A172 (cell line): ENCODE data around the gene TTLL11. TPM values are rescaled to one million over a fixed set of nuclear protein-coding genes. Genes with fewer than 3 reads are reported as not detected.

Source experiments
- DNase-seq: peaks from one replicate; pipeline ENCODE4 v3.0.0-alpha.2; 2015; ENCODE audit warnings: low spot score
- total RNA-seq: library from RNA; depleted of rRNA; stranded (reverse); fragments of >200 nt; shearing (Covaris generic); gene quantifications from 2 replicates; pipeline ENCODE4 v1.2.3, GENCODE V29; 2014

Gene TTLL11
- total RNA-seq, 1 experiment from 2014 or later: 3.6 TPM

DNA sequence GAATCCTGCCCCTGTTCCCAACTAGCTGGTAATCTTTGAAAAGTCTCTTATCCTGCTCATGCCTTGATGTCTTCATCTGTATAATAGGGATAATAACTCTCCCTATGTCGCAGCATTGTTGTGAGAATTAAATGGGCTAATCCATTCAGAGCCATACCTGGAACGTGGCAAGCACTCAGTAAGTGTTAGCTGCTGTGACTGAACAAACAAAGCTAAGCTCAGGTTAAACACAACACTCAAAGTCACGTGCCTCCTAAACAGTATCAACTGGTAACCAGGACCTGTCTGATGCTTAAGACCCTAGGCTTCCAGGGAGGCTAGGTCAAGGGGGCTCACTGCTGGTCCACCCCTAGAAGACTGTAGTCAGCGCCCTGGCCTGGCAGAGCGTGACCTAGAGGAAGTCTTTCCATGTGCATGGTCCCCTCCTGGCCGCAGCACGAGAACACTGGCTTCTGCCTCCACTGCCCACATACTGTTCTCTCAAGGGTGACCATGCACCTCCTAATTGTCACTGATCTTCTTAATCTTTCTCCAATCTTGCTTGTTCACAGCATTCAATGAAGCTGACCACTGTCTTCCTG is 211.1 kb downstream of the TTLL11 start:
- no peak for DNase-seq

DNA sequence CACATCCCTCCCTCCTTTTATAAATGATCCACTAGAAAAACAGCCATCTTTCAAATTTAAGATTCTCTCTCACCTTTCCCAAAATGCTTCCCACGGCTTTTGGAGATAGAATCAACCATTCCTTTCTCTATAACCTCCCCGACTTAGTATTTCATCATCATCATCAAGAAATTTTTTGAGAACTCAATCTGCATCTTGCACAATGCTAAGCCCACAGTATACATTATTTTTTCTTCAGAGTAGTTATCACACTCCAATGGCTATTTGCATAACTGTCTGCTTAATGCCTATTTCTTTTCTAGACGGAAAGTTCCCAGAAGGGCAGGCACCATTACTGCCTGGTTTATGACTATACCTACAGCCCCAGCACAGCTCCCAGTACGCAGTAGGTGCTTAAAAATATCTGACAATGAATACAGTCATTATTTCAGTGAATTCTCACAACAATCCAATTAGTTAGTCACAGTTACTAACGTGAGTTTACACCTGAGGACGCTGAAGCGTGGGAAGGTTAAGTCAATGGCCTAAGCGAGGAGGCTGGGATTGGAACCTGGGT is 212.7 kb downstream of the TTLL11 start:
- DNase-seq: no peak

DNA sequence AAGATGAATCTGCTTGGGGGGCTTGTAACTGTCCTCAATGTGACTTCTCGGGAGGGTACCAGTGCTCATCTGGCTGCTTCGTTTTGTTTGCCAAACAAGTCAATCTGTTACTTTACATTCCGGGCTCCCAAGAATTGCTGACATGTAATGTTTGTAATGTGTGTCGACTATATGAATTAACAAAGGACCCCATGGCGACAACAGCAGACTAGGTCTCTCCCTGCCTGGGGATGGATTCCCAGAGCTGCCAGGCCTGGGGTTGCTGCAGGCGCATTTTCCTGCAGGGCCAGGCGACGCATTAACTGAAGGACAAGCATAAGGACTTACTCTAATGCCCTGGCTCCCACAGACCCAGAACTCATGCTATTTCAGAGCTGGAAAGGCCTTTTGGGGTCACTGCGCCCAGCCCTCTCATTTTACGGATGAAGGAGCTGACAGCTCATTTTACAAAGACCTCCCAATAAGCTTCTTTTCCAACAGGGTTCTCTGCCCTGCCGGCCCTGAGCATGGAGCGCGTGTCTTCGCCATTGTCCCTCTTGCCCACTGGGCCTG is 214.8 kb downstream of the TTLL11 start:
- no peak for DNase-seq

DNA sequence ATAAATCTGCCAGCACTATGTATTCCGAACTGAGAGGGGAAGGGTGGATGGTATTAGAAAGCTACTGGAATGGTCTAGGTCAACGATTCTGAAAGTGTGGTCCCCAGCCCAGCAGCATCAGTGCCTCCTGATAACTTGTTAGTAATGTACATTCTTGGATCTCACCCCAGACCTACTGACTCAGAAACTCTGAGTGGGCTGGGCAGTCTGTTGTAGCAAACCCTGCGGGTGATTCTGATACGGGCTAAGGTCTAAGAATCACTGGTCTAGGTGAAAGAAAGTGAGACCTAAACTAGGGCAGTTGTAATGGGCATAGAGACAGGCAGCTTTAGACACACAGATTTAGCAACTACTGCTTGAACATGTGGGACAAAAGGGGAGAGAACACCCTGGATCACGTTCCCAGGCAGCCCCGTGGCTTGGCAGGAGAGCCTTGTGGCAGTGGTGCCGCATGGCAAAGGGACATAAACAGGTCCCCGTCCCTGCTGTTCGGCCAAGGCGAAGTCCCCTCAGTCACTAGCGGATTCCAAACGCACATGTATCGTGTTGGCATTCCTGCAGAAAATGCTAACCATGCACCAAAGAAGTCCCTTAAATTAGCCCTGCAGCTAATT is 216.3 kb downstream of the TTLL11 start:
- DNase-seq: peak; percentile 86

DNA sequence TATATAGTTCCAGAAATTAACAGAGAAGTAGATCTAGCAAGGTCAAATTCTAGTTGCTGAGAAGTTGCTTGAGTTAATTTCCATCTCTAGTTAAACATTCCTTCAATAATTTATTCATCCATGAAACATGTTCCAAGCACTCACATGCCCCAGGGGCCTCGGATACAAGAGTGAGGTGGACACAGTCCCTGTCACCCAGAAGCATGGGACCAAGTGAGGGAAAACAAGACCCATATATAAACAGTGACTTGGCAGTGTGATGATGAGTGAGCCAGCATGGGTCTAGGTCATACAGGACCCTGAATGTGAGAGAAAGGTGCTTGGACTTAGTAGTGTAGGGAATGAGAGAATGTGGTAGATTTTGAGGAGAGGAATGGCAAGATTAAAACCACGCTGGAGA is 216.9 kb downstream of the TTLL11 start:
- DNase-seq: no peak

DNA sequence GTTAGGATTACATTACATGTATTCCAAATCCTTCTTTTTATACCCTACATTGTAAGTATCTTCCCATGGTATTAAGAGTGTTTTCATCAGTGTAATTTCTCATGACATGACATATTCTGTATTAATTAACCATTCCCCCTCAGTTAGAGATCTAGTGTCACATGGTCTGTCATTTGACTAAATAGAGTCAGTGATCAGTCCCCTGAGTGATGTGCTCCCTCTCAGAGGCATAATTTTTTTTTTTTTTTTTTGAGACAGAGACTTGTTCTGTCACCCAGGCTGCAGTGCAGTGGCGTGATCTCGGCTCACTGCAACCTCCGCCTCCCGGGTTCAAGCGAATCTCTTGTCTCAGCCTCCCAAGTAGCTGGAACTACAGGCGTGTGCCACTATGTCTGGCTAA is 218.6 kb downstream of the TTLL11 start:
- DNase-seq: no peak

DNA sequence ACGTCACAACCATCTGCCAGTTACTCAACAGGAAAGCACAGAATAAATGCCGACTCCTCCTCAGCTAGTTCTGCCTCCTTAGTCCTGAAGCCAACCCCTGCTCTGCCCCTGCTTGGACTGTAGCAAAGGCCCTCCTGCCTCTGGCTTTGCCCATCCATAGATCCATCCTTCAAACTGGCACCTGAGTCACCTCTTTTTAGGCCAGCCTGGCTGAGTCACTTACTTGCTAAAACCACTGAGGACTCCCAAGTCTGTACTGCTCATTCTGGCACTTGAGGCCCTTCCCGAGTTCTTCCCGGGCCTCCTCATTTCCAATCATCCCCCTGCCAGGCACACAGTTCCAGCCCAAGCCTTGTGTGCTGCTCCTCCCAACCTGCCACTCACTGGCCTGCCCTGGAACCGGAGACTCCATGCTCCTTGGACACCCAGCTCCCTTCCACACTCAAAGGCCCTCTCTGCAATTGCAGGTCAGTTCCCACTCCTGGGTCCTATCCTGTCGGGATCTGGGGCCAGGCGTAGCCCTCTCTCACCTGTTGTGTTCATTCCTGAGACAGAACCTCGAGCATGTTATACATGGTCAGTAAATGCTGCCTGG is 221.6 kb downstream of the TTLL11 start:
- peak; percentile 79 for DNase-seq

DNA sequence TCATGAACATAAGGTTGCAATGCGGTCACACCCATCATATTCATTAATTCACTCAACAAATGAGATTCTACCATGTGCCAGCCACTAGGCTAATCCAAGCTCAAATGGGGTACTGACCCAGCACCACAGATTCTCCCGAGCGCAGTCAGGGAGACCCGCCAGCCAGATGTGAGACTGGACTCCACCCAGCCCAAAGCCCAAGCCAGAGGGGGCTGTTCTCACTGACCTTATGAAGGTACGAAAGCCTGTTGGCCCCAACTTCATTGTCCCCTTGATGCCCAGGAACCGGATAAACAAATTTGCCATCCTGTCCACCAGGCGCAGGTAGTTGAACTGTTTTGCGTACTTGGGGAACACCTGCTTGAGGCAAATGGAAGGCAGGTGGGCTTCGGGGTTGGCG is 222.8 kb downstream of the TTLL11 start:
- DNase-seq: no peak

DNA sequence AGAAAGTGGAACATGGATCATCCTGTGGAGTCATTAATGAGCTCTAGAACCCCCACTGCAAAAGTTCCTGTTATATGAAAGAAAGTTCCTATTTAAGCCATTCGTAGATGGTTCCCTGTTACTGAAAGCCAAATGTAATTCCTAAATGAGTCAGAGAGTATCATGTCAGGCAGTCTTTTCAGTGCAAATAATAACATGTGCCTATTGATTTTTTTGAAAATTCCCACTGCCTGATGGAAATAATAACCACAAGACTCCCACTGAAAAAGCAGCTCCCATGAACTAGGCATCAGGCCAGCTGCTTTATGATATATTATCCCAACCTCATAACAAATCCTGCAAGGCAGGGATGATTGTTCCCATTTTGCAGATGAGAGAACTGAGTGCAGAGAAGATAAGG is 224.5 kb downstream of the TTLL11 start:
- DNase-seq: no peak

DNA sequence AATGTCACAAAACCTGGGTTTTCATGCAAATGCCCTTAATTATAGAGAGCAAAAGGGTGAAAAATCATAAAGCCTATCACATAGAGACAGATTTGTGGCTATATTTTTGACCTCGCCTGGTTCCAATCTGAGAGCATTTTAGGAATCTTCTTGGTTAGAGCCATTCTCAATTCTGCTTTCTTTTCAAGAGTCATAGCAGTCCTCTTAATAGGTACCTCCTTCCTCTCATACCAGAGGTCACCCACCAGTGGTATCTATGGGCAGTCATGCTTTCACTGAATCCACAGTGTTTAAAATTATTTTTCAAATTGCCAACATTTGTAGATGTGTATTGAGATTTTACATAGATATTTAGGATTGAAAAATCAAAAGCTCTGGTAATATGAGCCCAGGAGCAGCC is 226.2 kb downstream of the TTLL11 start:
- DNase-seq: no peak

DNA sequence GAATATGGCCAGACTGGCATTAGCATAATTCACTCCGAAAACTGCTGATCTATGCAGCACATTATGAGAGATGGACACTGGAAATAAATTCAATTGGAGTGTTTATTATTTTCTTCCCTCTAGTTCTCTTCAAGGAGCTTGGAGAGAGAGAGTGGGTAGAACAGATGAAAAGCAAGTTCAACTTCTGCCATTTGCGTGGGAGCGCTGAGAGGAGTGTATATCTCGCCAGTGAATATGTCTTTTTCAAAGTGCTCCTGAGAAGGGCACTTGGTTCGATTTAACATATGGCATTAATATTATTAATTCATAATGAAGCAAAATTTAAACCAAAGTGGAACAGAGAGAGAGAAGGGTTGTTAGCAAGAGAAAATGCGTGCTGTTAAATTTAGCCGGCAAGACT is 227.2 kb downstream of the TTLL11 start:
- no peak for DNase-seq

DNA sequence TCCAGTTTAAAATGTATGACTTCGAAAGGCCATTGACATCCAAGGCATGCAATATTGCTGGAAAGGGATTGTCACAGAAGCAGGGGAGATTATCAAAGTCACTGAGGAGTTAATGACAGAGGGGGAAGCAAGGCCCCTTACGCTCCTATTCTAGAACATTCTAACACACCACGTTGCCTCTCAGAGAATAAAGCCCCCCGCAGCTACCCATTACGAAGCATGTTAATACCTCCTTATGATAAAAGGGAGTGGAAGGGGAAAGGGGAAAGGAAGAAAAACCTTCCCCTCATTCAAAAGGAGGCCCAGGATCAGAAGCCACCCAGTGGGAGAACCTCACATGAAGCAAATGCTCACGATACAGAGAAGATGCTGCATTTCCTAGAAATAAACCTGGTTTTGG is 228.0 kb downstream of the TTLL11 start:
- DNase-seq: no peak

DNA sequence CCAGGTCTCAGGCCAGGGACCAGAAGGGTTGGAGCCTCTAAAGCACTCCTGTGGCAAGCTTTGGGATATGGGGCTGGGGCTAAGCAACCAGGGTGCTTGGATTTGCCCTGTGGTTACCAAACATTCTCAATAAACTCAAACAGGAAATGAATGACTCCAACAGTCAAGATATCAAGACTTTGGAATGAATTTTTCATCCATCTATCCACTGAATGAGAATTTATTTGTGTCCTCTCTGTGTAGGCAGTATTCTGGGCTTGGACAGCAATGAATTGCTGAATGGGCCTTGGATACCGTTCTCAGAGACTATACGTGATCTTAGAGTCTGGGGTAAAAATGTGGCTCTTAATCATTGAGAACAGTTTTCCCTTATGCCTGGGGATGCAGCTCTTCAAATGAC is 229.2 kb downstream of the TTLL11 start:
- no peak for DNase-seq

DNA sequence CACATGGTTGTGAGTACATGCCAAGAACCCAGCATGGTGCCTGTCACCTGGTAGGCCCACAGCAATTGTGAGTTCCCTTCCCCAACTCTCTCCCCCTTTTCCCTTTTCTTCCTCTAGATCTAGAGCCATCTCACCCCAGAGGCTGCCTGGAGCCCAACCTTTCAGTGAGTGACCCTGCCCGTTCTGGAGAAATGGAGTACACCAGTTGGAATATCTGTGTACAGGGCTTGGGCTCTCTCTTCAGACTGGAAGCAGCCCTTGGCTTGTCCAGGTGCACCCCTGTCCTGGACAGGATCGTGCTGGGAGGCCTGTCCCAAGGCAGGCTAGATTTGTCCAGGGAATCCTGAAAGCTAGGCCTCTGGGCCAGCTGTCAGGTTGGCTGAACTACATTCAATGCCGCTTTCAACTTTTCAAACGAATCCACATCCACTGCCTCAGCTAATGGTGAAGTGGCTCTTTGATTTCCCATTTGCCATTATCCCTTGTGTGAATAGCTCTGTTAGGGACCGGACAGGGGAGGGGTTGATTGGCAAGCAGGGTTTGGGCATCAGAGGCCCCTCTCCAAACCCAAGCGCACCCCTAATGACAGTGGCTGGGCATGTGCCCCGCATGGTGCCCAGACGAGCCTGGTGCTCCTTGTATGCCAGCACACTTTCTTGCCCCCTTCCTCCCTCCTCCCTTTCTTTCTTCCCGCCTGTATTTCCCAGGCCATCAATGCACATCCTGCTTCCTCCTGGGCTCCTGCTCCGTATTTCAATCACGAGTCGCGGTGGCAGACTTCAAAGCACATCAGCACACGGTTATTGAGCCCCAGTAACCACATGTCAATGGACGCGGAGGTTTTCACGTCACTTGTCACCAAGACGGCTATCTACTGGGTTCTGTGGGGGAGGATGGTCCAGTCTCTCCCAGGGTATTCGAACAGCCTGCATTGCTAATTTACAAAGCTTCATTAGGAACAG is 230.5 kb downstream of the TTLL11 start:
- no peak for DNase-seq

DNA sequence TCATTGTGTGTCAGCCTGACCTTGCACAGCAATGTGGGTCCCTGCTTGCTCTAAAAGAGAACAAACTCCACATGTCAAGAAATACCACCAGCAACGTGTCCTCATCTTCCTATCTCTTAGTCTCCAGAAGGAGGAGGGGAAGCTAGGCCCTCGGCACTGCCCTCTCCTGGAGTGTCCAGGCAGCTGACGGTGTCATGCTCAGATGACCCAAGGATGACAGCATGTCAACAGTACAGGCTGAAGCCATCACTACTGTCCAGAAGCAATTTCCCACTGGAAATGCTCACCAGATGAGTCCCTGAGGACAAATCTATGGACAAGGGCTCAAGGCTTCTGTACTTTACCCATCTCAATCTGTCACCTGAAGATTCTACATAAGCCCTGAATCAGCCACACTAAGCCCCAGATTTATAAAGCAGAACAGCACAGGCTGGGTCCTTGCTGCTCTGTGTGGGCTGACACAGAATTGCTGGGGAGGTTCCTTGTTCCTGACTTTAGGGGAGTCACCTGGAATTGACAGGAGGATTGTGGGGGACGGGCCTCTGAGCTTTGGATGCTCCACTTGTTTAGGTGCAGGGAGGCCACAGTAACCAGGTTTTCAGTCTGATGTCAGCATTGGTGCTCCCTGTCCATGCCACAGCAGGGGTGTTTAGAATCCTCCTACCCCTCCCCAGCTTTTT is 231.5 kb downstream of the TTLL11 start:
- peak; percentile 47 for DNase-seq

DNA sequence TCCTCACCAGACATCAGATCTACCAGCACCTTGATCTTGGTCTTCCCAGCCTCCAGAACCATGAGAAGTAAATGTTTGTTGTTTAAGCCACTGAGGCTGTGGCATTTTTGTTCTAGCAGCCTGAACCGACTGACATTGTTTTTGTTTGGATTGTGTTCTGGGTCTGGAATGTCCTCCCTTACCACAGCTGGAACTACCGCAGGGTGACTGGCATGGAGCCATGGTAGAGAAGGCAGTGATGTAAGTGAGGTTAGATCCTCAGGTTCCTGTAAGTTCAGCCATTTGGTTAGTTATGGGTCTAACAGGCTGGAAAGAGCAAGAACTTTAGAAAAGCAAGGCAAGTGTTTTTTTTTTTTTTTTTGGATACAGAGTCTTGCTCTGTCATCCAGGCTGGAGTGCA is 232.4 kb downstream of the TTLL11 start:
- DNase-seq: peak; percentile 70

DNA sequence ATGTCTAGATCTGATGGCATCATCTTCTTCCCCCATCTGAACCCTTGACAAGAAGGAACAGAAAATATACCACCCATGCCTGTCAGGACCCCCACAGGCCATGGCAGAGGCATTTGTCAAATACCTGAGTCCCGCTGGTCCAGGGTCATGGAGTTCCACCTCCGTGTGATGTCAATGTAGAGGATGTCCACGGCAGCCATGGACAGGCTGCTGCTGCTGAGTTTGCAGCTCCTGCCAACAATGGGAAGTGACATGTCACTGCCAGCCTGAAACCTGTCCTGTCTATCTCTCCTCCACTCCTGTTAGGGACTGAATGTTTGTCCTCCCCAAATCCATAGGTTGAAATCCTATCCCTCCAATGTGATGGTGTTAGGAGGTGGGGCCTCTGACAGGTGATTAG is 232.9 kb downstream of the TTLL11 start:
- no peak for DNase-seq

DNA sequence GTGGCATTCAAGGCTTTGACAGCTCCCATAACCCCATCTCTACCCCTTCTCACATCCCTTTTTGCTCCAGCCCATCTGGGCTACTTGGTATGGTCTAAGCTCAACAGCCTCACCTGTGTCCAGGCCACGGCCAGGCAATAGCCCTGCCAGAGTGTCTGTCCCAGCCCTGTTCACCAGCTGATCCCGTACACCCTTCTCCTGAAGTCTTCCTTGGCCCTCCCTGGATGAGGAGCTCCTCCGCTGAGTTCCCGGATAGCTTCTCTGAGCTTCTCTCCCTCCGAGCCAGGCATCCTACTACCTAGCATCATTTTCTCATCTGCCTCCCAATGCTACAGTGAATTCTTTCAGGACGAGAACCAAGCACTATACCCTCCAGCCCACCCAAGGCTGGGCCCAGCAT is 233.5 kb downstream of the TTLL11 start:
- no peak for DNase-seq

DNA sequence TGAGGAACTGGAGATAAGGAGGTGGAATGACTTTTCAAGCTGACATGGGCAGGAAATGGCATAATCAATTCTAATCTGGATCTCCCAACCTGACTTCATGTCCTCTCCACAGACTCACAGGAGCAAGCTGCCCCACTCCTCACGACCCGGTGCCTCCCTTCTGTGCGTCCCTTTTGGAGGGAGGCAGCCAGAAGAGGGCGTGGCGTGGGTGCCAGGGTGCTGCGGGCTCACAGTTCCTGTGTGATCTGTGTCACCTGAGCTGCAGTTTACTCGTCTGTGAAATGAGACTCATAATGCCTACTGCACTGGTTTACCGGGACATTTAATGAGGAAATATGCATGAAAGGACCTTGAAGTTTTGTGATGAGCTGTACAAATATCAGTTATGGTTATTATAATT is 234.3 kb downstream of the TTLL11 start:
- DNase-seq: no peak

DNA sequence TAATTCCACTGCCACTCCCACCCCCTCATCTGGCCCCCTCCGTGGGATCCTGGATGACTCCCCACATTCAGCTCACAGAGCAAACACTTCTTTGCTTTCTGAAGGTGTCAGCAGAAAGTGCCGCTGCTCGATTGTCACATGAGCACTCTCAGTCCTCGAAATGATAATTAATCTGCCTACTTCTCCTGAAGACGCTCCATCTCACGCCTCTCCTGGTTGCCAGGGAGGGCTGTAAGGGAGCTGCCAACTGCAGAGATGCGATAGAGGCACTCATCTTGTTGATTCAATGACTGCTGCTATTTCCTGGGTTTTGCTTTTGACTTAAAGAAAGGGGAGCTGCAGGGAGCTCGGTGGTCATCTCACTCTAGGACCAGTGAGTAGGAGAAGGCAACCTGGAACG is 235.2 kb downstream of the TTLL11 start:
- no peak for DNase-seq

DNA sequence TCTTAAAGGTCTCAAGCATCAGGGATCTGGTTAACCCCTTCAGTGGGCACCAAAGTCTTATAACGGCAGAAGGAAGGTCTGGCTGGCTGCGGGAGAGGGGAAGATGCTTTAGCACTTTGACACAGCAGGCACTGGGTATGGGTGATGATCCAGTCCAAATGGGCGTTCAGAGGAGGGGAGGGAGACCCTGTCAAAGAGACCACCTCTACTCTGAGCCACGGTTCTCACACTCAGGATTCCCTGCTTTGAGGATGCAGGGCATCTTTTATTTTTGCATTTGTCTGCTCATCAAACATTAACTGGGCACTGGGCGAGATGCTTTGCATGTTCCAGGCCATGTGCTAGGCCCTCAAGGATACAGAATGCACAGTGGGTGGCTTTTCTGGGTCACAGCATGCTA is 237.6 kb downstream of the TTLL11 start:
- DNase-seq: no peak
